ENCODE data around the gene PPP1R13B. TPM values are rescaled to one million over a fixed set of nuclear protein-coding genes. Genes with fewer than 3 reads are reported as not detected.

Gene PPP1R13B
- total and polyA plus RNA-seq, 2 experiments from 2014 or later: 2.0 to 8.5 TPM

GRCh38 chr14:103833711-103834110 lies 13.7 kb downstream of the PPP1R13B start:
- H3K4me2 ChIP-seq: no peak overlapping the region
- H3K36me3 ChIP-seq (ENCODE audit: insufficient read depth): no peaks in the 10 kb centered on the region
- H3K4me1 ChIP-seq (ENCODE audit: insufficient read depth): no peaks in the 10 kb centered on the region
- H3K9me2 ChIP-seq (ENCODE audit: insufficient read depth): no peaks in the 10 kb centered on the region
- H3K27ac ChIP-seq (ENCODE audit: low read depth): no peak overlapping the region
- TF ChIP-seq EZH2 (IDR thresholded peaks at IDR 0.05; ENCODE audit: low read depth, unreplicated experiment): no peak
- no peak for TF ChIP-seq ZNF462 (CRISPR knock-in tag; IDR thresholded peaks at IDR 0.05)
- TF ChIP-seq REST (IDR thresholded peaks at IDR 0.05; ENCODE audit: unreplicated experiment): no peak
- no peak for TF ChIP-seq STAT1 (IDR thresholded peaks at IDR 0.05; ENCODE audit: unreplicated experiment)
- TF ChIP-seq CTCF (conservative IDR thresholded peaks at IDR 0.05; ENCODE audit: low read depth in 2 of 2): no peak
- no peak for TF ChIP-seq JUNB (IDR thresholded peaks at IDR 0.05; ENCODE audit: unreplicated experiment)
- no peak for TF ChIP-seq ZNF331 (CRISPR knock-in tag; IDR thresholded peaks at IDR 0.05; ENCODE audit: low read depth)
- no peak for TF ChIP-seq POLR2AphosphoS5 (IDR thresholded peaks at IDR 0.05; ENCODE audit: low read depth)
- TF ChIP-seq CREB1 (CRISPR knock-in tag; IDR thresholded peaks at IDR 0.05; ENCODE audit: low read depth): no peak
- TF ChIP-seq EZH2phosphoT487 (IDR thresholded peaks at IDR 0.05; ENCODE audit: unreplicated experiment): no peak
- TF ChIP-seq NANOG (IDR thresholded peaks at IDR 0.05; ENCODE audit: borderline replicate concordance): no peak
- TF ChIP-seq ETS1 (IDR thresholded peaks at IDR 0.05): no peak
- no peak for TF ChIP-seq ZNF114 (CRISPR knock-in tag; IDR thresholded peaks at IDR 0.05)
- H3F3A ChIP-seq (replicated peaks; ENCODE audit: low read depth): no peaks in the 10 kb centered on the region
- H3K27ac Mint-ChIP-seq: no peak overlapping the region
- ATAC-seq: no peak
- H3K36me3 Mint-ChIP-seq (ENCODE audit: low read depth): no peaks in the 10 kb centered on the region
- no peaks in the 10 kb centered on the region for H3K9me3 Mint-ChIP-seq
- no peak for DNase-seq (ENCODE audit: low spot score)
- peaks cover 3% of the 10 kb centered on the region; the same call in 2 of the 3 replicates for H3K4me1 Mint-ChIP-seq
- H3K27me3 ChIP-seq (ENCODE audit: insufficient read depth): no peaks in the 10 kb centered on the region
- H4K20me1 ChIP-seq (replicated peaks; ENCODE audit: insufficient read depth): no peaks in the 10 kb centered on the region; the same call in 1 of the 2 replicates
- peaks cover 3% of the 10 kb centered on the region for H3K27me3 Mint-ChIP-seq (ENCODE audit: insufficient read depth, low read depth, poor library complexity)
- 0 out of 2 replicates have a peak, but pooled peaks cover 3% of the 10 kb centered on the region for H3K79me2 ChIP-seq (replicated peaks; ENCODE audit: insufficient read depth)
- H3K4me3 ChIP-seq: no peak overlapping the region
- no peak overlapping the region for H3K4me3 Mint-ChIP-seq
- no peak overlapping the region for H2AFZ ChIP-seq

Data from GM23338 (cell line).